Calu3 (cell line): Measurements from ENCODE around the gene FAM210B. TPM values are rescaled to one million over a fixed set of nuclear protein-coding genes. Genes with fewer than 3 reads are reported as not detected.
"Not testable (repeated sequence)": the region's sequence is repeated elsewhere in the genome, so short reads cannot be mapped to it uniquely, and the experiment has no call there.

Experiments used
- BruUV-seq: library from RNA; stranded (reverse); fragments of 400-500 nt; replicated peaks from 2 replicates; lab custom pipeline; 2021; lab: Mats Ljungman, UMichigan
- CTCF ChIA-PET: fragments of 300-600 bp; sonication (Branson Sonifier 250); formaldehyde crosslinking; loops from one replicate; lab custom pipeline; 2022; ENCODE audit warnings: antibody characterized with exemption; lab: Charles Lee
- DNase-seq: peaks from one replicate; pipeline ENCODE4 v3.0.0; 2022
- H3K27ac Mint-ChIP-seq: one replicate; pipeline ENCODE4 v1.8.0; 2022; ENCODE audit warnings: mixed read lengths; ENCODE audit not compliant: unreplicated experiment
- H3K27me3 Mint-ChIP-seq: one replicate; pipeline ENCODE4 v1.8.0; 2022; ENCODE audit warnings: mixed read lengths; ENCODE audit not compliant: unreplicated experiment
- H3K36me3 Mint-ChIP-seq: one replicate; pipeline ENCODE4 v1.8.0; 2022; ENCODE audit warnings: mild to moderate bottlenecking, moderate library complexity, mixed read lengths; ENCODE audit not compliant: insufficient read depth, unreplicated experiment
- H3K4me1 Mint-ChIP-seq: one replicate; pipeline ENCODE4 v1.8.0; 2022; ENCODE audit warnings: mild to moderate bottlenecking, low read depth, mixed read lengths; ENCODE audit not compliant: unreplicated experiment
- H3K4me3 Mint-ChIP-seq: one replicate; pipeline ENCODE4 v1.8.0; 2022; ENCODE audit warnings: mild to moderate bottlenecking, low read depth, moderate library complexity, mixed read lengths; ENCODE audit not compliant: unreplicated experiment
- H3K9me3 Mint-ChIP-seq: one replicate; pipeline ENCODE4 v1.8.0; 2022; ENCODE audit warnings: low read depth, mixed read lengths; ENCODE audit not compliant: unreplicated experiment
- CTCF ChIP-seq: fragments of 200-600 bp; IDR thresholded peaks from one replicate; pipeline ENCODE4 v1.8.0; 2022; ENCODE audit warnings: antibody characterized with exemption; ENCODE audit not compliant: unreplicated experiment
- intact Hi-C: fragments of 100-400 bp; cut with micrococcal nuclease; formaldehyde crosslinking; loops from one replicate; pipeline ENCODE4 v1.10.0; 2022; ENCODE audit not compliant: unreplicated experiment
- total RNA-seq: library from RNA; stranded (reverse); gene quantifications from 2 replicates; pipeline ENCODE4 v1.2.3, GENCODE V29; 2022

The FAM210B gene
- total RNA-seq, 1 experiment from 2014 or later = 8.7 TPM

GRCh38 chr20:56323206-56323605, 35.6 kb upstream of the FAM210B start:
- no peak for TF ChIP-seq CTCF
- no peak for DNase-seq
- no peaks in the 10 kb centered on the region for H3K36me3 Mint-ChIP-seq
- H3K27ac Mint-ChIP-seq = no peak overlapping the region
- H3K4me3 Mint-ChIP-seq = no peak overlapping the region
- no peaks in the 10 kb centered on the region for H3K4me1 Mint-ChIP-seq
- peaks cover 2% of the 10 kb centered on the region for H3K9me3 Mint-ChIP-seq
- BruUV-seq = no TSS peak
- CTCF ChIA-PET = no interaction called here
- peaks cover 53% of the 10 kb centered on the region for H3K27me3 Mint-ChIP-seq
- intact Hi-C loops = no loop called here

GRCh38 chr20:56323656-56324055, 35.1 kb upstream of the FAM210B start:
- no peak for DNase-seq
- CTCF ChIA-PET = no interaction called here
- no TSS peak for BruUV-seq
- Mint-ChIP-seq H3K27ac (no peak overlapping the region), H3K4me3 (no peak overlapping the region), H3K4me1 (no peaks in the 10 kb centered on the region), H3K9me3 (peaks cover 2% of the 10 kb centered on the region), H3K27me3 (peaks cover 53% of the 10 kb centered on the region), H3K36me3 (no peaks in the 10 kb centered on the region)
- intact Hi-C loops = no loop called here
- TF ChIP-seq CTCF = no peak

- Mint-ChIP-seq H3K27me3 (peaks cover 44% of the 10 kb centered on the region), H3K36me3 (no peaks in the 10 kb centered on the region), H3K27ac (no peak overlapping the region), H3K9me3 (peaks cover 2% of the 10 kb centered on the region), H3K4me3 (no peak overlapping the region), H3K4me1 (no peaks in the 10 kb centered on the region)
- CTCF ChIA-PET = no interaction called here
- TF ChIP-seq CTCF = no peak
- BruUV-seq = no TSS peak
- no peak for DNase-seq
- intact Hi-C loops = no loop called here
Measured at GRCh38 chr20:56324806-56325205, 34.0 kb upstream of the FAM210B start.

GRCh38 chr20:56328861-56329260, 29.9 kb upstream of the FAM210B start:
- Mint-ChIP-seq H3K27me3 (peaks cover 46% of the 10 kb centered on the region), H3K4me3 (no peak overlapping the region), H3K9me3 (peaks cover 2% of the 10 kb centered on the region), H3K4me1 (no peaks in the 10 kb centered on the region), H3K27ac (no peak overlapping the region), H3K36me3 (no peaks in the 10 kb centered on the region)
- no TSS peak for BruUV-seq
- TF ChIP-seq CTCF = no peak
- CTCF ChIA-PET = no interaction called here
- intact Hi-C loops = no loop called here
- DNase-seq = peak; percentile 12

- H3K9me3 Mint-ChIP-seq, intact Hi-C loops, H3K36me3 Mint-ChIP-seq: not testable (repeated sequence)
Measured at GRCh38 chr20:56336709-56337108, 22.1 kb upstream of the FAM210B start.

More at GRCh38 chr20:56336709-56337108, 22.1 kb upstream of the FAM210B start:
- CTCF ChIA-PET, H3K4me1 Mint-ChIP-seq, DNase-seq, H3K4me3 Mint-ChIP-seq, H3K27ac Mint-ChIP-seq, BruUV-seq: not testable (repeated sequence)
- peaks cover 54% of the 10 kb centered on the region for H3K27me3 Mint-ChIP-seq
